Measurements from ENCODE around the gene PAWR.

GRCh38 chr12:79644274-79645234 lies 46.2 kb downstream of the PAWR start:
- no peak for TF ChIP-seq CTCF (IDR thresholded peaks at IDR 0.05)
- TF ChIP-seq POLR2A (IDR thresholded peaks at IDR 0.05), result no peak
- TF ChIP-seq EP300 (IDR thresholded peaks at IDR 0.05), result no peak
